Adrenal gland (tissue), 5 donors: ENCODE results near the gene SNPH.

Experiments used
- CTCF ChIP-seq, 6 experiments: fragments of 450-650 bp in 4 of 6; fragments of 200-600 bp in 2 of 6; sonication (generic) in 1 of 6; IDR thresholded peaks; 1 replicate in 5 of 6; 2 replicates in 1 of 6; pipeline versions ENCODE4 v1.5.1 to v1.8.0; 2016 to 2021; ENCODE audit warnings: antibody characterized with exemption in 6 of 6, mild to moderate bottlenecking in 2 of 6, moderate library complexity in 1 of 6
- POLR2A ChIP-seq, 2 donors: fragments of 450-650 bp; IDR thresholded peaks; one replicate each; pipeline ENCODE4 v1.6.1; 2017; ENCODE audit warnings: antibody characterized with exemption in 2 of 2, mild to moderate bottlenecking in 2 of 2, moderate library complexity in 1 of 2
- donor health status: DM: no; HTN: no; CAD: no.

- TF ChIP-seq CTCF (IDR thresholded peaks at IDR 0.05) (no peak), POLR2A (IDR thresholded peaks at IDR 0.05) (no peak)
Measured at GRCh38 chr20:1255675-1256074, 10.4 kb upstream of the SNPH start.
